ENCODE measurements around the gene SLC35F6. TPM values are rescaled to one million over a fixed set of nuclear protein-coding genes. Genes with fewer than 3 reads are reported as not detected.
"Not testable (repeated sequence)": the region's sequence is repeated elsewhere in the genome, so short reads cannot be mapped to it uniquely, and the experiment has no call there.

SLC35F6 gene
- total RNA-seq, 1 donor from 2014 or later, result 22.4 TPM

GRCh38 chr2:26780203-26780760 lies 16.2 kb downstream of the SLC35F6 start:
- intact Hi-C loops (cut with micrococcal nuclease), result no loop called here

DNA sequence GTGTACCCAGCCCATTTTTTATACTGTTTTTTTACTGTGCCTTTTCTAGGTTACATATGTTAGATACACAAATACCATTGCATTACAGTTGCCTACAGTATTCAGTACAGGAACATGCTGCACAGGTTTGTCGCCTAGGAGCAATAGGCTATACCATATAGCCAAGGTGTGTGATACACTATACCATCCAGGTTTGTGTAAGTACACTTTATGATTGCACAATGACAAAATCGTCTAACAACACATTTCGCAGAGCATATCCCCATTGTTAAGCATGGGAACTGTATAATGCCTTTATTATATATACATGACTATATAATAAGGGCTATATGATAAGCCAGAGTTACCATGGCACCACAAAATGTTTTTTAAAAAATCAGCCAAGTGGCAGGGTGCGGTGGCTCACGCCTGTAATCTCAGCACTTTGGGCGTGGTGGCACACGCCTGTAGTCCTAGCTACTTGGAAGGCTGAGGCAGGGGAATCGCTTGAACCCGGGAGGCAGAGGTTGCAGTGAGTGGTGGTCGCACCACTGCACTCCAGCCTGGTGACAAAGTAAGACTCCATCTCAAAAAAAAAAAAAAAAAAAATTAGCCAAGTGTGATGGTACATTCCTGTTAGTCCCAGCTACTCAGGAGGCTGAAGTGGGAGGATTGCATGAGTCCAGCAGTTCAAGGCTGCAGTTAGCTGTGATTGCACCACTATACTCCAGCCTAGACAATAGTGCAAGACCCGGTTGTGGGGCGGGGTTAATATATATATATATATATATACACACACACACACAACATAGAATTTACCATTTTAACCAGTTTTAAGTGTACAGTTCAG lies 19.0 kb downstream of the SLC35F6 start:
- intact Hi-C loops (cut with micrococcal nuclease), result no loop called here

- intact Hi-C loops (cut with micrococcal nuclease), result loop anchor here (1.0 to 5.0 kb wide), 10 partner anchors 12 to 751 kb away; partner anchors contain the start of genes AGBL5, ATRAID, GTF3C2 and NRBP1
Observed at GRCh38 chr2:26784570-26785234, 20.6 kb downstream of the SLC35F6 start.

- intact Hi-C loops (cut with micrococcal nuclease), result loop anchor here (1.0 to 5.0 kb wide), 11 partner anchors 13 to 752 kb away; partner anchors contain the start of genes AGBL5, ATRAID, GTF3C2 and MPV17
Observed at GRCh38 chr2:26785431-26786206, 21.5 kb downstream of the SLC35F6 start, which contains the start of gene CENPA. Gene CENPA, plus strand, starts transcription at chr2:26786056. Its CDS starts 141 bp downstream, at chr2:26786197.

GRCh38 chr2:26786207-26787028 lies 22.3 kb downstream of the SLC35F6 start:
- intact Hi-C loops (cut with micrococcal nuclease), result loop anchor here (2.0 to 5.0 kb wide), 5 partner anchors 246 to 536 kb away; partner anchors contain the start of genes AGBL5, ATRAID, MPV17 and SLC5A6

- intact Hi-C loops (cut with micrococcal nuclease), result no loop called here
Observed at GRCh38 chr2:26792720-26793119, 28.6 kb downstream of the SLC35F6 start.

DNA sequence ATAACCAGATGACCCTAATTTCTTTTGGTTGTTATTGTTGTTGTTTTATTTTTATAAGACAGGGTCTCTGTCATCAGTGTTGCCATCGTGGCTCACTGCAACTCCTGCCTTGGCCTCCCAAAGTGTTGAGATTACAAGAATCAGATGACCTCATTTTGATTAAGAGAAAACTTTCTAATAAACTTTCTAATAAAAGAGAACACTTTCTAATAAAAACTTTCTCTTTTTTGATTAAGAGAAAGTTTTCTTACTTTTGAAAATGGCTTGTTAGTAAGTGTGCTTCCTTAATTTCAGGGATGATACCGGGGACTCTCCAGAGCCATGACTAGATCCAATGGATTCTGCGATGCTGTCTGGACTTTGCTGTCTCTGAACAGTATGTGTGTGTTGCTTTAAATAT lies 29.4 kb downstream of the SLC35F6 start:
- intact Hi-C loops (cut with micrococcal nuclease), result no loop called here

- intact Hi-C loops (cut with micrococcal nuclease), result not testable (repeated sequence)
Observed at GRCh38 chr2:26795135-26795534, 31.1 kb downstream of the SLC35F6 start.

- intact Hi-C loops (cut with micrococcal nuclease), result no loop called here
Observed at GRCh38 chr2:26801328-26801727, 37.2 kb downstream of the SLC35F6 start.

DNA sequence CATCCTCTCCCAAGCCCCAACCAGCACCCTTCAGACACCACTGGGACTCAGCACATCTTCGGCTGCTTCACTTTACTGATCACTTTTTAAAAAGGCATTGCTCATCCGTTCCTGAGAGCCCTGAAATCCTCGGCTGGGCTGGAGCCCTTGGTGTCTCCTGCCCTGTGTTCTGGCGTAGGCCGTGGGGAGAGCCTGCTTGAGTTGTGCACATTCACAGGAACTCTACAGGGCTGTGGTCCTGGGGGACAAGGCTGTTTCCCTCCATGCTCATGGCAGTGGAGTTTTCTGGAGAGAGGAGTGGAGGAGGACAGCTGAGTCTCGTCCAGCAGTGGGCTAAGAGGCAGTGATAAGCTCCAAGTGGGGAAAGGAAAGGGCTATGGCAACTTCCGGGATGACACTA lies 37.7 kb downstream of the SLC35F6 start:
- intact Hi-C loops (cut with micrococcal nuclease), result no loop called here

DNA sequence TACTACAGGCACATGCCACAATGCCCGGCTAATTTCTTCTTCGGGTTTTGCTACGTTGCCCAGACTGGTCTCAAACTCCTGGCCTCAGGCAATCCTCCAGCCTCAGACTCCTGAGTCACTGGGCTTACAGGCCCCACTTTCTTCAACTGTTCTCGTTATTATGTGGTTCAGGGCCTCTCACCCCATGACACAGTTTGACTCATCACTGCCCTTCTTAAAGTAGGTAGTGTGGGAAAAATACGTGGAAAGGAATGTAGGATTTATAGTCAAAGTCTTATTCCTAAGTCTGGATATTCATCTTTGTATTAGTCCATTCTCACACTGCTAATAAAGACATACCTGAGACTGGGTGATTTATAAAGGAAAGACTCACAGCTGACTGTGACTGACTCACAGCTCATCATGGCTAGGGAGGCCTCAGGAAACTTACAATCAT lies 41.2 kb downstream of the SLC35F6 start:
- intact Hi-C loops (cut with micrococcal nuclease), result no loop called here

DNA sequence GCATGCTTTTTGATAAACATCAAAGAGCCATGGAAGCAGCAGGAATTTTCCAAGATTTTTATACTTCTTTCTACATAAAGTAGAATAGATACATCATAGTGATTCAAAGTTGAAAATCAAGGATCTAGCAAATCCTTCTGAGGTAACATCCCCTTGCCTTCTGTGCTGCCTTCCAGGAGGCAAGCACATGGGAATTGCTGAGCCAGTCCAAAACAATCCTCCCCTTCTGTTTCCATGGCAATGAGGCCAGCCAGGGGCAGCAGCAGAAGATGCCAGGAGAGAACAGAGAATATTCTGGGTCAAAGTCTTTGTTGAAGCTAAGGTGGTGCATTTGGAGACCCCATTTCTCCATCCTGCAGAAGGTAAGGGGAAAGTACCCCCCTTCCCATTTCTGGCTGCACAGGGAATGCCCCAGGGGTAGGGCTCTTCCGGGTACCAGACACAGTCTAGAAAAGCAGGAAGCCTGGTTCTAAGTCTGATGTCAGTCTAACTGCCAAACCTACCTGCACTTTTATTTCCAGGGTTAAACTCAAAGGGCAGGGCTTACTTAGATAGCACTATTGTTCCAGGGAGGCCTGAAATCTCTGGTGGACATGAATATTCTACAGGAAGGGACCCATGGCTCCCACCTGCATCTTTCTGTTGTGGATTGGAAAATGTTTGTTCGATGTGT lies 43.8 kb downstream of the SLC35F6 start:
- intact Hi-C loops (cut with micrococcal nuclease), result no loop called here

DNA sequence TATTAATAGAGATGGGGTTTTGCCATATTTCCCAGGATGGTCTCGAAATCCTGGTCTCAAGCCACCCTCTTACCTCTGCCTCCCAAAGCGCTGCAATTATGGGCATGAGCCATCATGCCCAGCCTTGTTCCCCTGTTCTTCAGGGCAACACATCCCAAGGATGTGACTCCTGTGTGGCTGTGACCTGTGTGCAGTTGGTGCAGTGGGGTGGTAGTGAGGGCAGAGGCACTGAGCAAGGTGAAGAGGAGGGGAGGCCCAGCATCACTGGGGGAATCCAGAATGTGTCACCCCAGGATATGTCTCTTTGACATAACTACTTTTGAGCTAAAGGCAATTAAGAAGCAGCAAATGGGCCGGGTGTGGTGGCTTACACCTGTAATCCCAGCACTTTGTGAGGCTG lies 45.1 kb downstream of the SLC35F6 start:
- intact Hi-C loops (cut with micrococcal nuclease), result no loop called here

- intact Hi-C loops (cut with micrococcal nuclease), result no loop called here
Observed at GRCh38 chr2:26809876-26810577, 45.9 kb downstream of the SLC35F6 start.

GRCh38 chr2:26811261-26811660 lies 47.2 kb downstream of the SLC35F6 start:
- intact Hi-C loops (cut with micrococcal nuclease), result no loop called here

DNA sequence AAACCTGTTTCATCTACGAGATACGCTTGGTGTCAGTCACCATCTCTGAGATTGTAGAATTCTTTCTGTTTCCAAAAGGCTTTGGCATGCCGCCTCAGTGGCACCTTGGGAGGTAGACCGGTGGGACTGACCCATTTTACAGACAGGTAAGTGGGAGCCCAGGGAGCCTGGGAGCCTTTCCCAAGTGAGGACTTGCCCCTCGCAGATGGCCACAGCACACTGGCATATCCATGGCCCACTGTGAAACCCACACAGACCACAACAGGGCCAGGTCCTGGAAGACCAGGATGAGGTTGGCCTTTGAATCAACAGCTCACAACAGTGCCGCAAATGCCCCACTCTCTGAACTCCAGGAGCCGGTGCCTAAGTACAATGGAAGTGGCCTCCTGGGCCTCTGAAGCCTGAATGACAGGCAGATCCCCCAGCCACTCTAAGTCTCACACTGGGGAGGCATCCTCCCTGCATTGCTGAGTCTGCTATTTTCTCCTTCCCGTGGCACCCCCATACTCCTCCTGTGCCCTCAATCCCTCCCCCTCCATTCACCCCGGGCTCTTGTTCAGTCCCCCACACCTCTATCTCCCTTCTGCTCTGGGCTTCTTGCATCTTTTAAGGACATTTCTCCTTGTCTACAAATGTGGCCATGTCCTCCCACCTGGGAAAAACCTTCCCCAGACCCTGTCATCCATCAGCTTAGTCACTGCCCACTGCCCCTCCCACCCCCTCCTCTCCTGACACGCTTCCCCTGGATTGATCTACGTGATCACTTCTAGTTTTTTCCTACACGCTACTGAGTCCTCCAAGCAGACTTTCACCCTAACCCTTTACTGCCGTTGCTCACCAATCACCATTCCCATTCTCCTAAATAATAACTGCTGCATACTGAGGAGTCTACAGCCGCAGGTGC lies 48.0 kb downstream of the SLC35F6 start:
- intact Hi-C loops (cut with micrococcal nuclease), result no loop called here

- intact Hi-C loops (cut with micrococcal nuclease), result no loop called here
Observed at GRCh38 chr2:26812731-26813130, 48.6 kb downstream of the SLC35F6 start.
